Measurements from ENCODE around the gene RNU6-1. TPM values are rescaled to one million over a fixed set of nuclear protein-coding genes. Genes with fewer than 3 reads are reported as not detected.

RNU6-1 gene
- total and polyA plus RNA-seq, 8 donors: not detected

DNA sequence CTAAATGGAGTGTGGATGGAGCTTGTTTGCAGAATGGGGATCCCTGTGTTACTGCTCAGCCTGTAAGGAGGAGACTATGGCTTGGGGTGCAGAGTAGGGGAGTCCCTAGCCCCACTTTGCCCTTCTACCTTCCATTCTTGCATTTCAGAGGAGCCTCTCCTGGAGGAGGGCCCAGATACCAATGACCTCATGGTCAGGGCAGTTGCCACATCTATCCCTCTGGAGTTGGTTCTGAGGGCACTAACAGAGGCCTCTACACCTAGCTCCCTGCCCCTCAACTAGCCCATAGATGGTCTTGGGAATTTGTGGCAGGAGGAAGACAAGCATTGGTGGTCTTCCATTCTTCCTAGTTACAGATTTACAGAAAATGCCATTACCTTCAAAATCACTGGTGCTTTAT is 8.5 kb downstream of the RNU6-1 start:
- H3K27me3 ChIP-seq: peaks cover 0 to 53% (median 11%) of the 10 kb centered on the region in 4 donors
- H3K4me3 ChIP-seq: no peak overlapping the region
- H3K4me1 ChIP-seq: peaks cover 0 to 8% (median 7%) of the 10 kb centered on the region in 3 donors
- H3K9me3 ChIP-seq: no peaks in the 10 kb centered on the region
- DNase-seq (no peak), FAIRE-seq (no peak), ATAC-seq (no peak)
- H3K36me3 ChIP-seq: no peaks in the 10 kb centered on the region
- TF ChIP-seq, protein P1, sequence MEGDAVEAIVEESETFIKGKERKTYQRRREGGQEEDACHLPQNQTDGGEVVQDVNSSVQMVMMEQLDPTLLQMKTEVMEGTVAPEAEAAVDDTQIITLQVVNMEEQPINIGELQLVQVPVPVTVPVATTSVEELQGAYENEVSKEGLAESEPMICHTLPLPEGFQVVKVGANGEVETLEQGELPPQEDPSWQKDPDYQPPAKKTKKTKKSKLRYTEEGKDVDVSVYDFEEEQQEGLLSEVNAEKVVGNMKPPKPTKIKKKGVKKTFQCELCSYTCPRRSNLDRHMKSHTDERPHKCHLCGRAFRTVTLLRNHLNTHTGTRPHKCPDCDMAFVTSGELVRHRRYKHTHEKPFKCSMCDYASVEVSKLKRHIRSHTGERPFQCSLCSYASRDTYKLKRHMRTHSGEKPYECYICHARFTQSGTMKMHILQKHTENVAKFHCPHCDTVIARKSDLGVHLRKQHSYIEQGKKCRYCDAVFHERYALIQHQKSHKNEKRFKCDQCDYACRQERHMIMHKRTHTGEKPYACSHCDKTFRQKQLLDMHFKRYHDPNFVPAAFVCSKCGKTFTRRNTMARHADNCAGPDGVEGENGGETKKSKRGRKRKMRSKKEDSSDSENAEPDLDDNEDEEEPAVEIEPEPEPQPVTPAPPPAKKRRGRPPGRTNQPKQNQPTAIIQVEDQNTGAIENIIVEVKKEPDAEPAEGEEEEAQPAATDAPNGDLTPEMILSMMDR (IDR thresholded peaks at IDR 0.05): no peak
- H3K27ac ChIP-seq: no peak overlapping the region
- intact Hi-C loops (cut with DNase I): loop anchor here in 2 of 3 donors (5.0 to 10.0 kb wide), 2 partner anchors 367 to 374 kb away; no protein-coding TSS in a partner anchor

DNA sequence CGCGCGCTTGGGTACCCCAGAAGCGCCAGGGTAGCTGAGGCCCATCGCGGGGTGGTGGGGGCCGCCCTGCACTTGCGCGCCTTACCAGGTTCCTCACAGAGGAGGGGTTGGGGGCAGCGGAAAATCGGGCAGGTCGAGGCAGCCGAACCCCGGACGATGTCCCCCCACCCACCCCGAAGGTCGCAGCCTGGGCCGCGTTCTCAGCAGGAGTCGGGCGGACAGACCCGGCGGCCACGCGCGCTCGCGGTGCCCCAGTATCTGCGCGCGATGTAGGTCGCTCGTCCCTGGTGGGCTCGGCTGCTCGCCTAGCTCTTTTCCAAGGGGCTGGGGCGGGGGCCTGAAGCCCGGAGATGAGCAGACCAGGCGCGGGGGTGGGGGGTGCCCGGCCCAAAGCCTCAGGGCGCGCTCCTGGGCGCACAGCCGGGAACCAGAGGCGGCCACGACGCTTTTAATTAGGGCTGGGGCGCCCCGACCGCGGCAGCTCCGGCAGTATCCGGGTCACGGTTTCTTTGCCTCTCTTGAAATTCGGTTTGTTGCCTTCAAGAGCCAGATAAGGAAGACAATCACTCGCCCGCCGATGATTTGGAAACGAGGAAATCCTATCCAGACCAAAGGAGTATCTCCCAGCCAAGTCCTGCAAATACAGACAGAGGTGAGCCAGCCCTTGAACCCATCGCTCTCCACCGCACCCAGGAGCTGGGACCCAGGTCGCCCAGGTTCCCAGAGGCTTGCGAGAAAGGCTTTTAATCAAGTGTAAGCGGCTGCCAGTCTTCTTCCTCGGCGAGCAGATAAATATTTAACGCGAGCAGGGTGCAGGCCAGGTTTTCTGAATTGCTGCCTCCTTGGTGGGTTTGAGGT is 10.0 kb downstream of the RNU6-1 start:
- Histone ChIP-seq H3K36me3 (no peaks in the 10 kb centered on the region), H3K27me3 (peaks cover 0 to 62% (median 14%) of the 10 kb centered on the region in 4 donors), H3K9me3 (no peaks in the 10 kb centered on the region), H3K27ac (no peak overlapping the region), H3K4me3 (no peak overlapping the region), H3K4me1 (peaks cover 4 to 11% (median 8%) of the 10 kb centered on the region in 3 donors)
- no peak for DNase-seq
- WGBS, 2 donors: 38 to 42% methylated on average over 67 to 68 of the region's 68 CpGs
- intact Hi-C loops (cut with DNase I): loop anchor here in 2 of 3 donors (5.0 to 10.0 kb wide), 2 partner anchors 365 to 373 kb away; no protein-coding TSS in a partner anchor
- no peak for ATAC-seq
- FAIRE-seq: no peak
- TF ChIP-seq, protein P1 (IDR thresholded peaks at IDR 0.05): no peak

DNA sequence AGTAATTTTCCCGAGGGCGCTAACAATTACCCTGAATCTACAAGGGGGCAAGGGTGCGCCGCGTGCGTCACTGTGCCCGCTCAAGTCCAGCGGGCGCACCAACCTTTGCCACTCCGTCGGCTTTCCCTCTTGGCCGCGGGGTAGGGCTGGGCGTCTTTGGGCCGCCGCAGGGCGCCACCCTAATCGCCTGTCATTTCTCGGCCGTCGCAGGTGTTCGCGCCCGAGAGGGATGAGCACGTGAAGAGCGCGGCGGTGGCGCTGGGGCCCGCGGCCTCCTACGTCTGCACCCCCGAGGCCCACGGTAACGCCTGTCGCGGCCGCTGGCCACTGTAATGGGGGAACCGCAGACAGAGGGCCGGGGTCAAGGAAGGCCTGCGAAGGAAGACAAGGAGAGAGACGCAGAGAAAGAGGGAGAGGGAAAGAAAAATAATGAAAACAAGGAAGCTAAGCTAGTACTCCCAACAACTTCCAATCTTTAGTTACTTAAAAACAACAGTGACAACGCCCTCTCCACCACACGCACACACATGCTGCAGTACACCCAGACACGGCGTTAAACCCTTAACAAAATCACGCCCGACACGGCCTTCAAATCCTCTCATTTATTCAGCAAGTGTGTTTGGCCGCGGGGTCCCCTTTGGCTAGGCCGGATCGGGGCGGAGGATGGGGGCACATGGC is 10.7 kb downstream of the RNU6-1 start:
- no peak overlapping the region for H3K4me3 ChIP-seq
- no peaks in the 10 kb centered on the region for H3K36me3 ChIP-seq
- no peak overlapping the region for H3K27ac ChIP-seq
- peaks cover 0 to 68% (median 17%) of the 10 kb centered on the region in 4 donors for H3K27me3 ChIP-seq
- intact Hi-C loops (cut with DNase I): no loop called here
- 19 to 22% methylated on average over 54 of the region's 54 CpGs for WGBS, 2 donors
- peaks cover 4 to 7% (median 7%) of the 10 kb centered on the region in 3 donors for H3K4me1 ChIP-seq
- TF ChIP-seq, protein P1 (IDR thresholded peaks at IDR 0.05): no peak
- DNase-seq: no peak
- ATAC-seq: no peak
- FAIRE-seq: no peak
- H3K9me3 ChIP-seq: no peaks in the 10 kb centered on the region

DNA sequence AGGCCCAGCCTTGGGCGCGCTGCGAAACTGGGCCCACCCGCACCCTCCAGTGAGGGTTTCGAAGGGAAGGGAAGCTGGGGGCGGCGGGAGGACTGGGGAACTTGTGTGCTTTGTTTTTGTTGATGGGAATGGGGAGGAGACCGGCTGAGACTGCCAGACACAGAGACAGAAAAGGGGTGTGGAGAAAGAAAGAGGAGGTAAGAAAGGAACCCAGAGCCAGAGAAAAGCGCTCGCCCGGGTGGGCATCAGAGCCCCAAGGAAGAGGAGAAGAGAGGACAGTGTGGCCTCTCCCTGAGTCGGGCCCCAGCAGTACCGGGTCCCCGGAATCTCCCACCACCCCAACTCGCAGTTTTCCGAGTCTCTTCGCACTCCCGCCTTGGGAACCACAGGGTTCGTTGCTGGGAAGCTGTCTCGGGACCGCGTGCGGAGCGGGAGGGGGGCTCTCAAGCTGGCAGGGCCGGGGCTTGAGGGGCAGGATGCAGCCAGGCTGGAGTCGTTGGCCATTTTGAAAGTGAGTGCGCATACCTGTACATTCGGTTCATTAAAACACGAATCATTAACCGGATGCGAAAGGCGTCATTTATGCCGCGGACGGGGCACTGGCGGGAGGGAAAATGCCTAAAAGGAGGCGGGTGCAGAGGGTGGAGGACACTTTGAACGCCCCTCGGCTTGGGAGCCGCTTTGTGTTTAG is 11.4 kb downstream of the RNU6-1 start:
- DNase-seq (no peak), FAIRE-seq (no peak), ATAC-seq (no peak)
- intact Hi-C loops (cut with DNase I): no loop called here
- TF ChIP-seq, protein P1 (IDR thresholded peaks at IDR 0.05): no peak
- H3K27ac ChIP-seq: no peak overlapping the region
- 15 to 19% methylated on average over 40 of the region's 40 CpGs for WGBS, 2 donors
- H3K4me1 ChIP-seq: peaks cover 0 to 6% (median 4%) of the 10 kb centered on the region in 3 donors
- H3K36me3 ChIP-seq: no peaks in the 10 kb centered on the region
- H3K4me3 ChIP-seq: no peak overlapping the region
- no peaks in the 10 kb centered on the region for H3K9me3 ChIP-seq
- peaks cover 0 to 70% (median 17%) of the 10 kb centered on the region in 4 donors for H3K27me3 ChIP-seq
